SK-N-SH treated with all-trans-retinoic acid at 6 μM for 48 hours (cell line): ENCODE results near the gene NOXO1.
"Not testable (repeated sequence)": the region's sequence is repeated elsewhere in the genome, so short reads cannot be mapped to it uniquely, and the experiment has no call there.

Experiments used
- ATAC-seq: fragments of 200-7000 bp; cut with Tn5 transposase; 3 replicates; pipeline ENCODE4 v1.9.1; 2020; ENCODE audit warnings: mild to moderate bottlenecking, moderate library complexity
- BACH2 ChIP-seq: fragments of 250-450 bp; sonication (Bioruptor Pico); IDR thresholded peaks from 2 replicates; pipeline ENCODE4 v1.9.0; 2021; ENCODE audit warnings: mild to moderate bottlenecking, borderline replicate concordance
- CSDC2 ChIP-seq: fragments of 250-450 bp; sonication (Bioruptor Pico); IDR thresholded peaks from 2 replicates; pipeline ENCODE4 v1.5.0; 2020; ENCODE audit warnings: mild to moderate bottlenecking, moderate library complexity
- ISL1 ChIP-seq: fragments of 250-450 bp; sonication (Bioruptor Pico); IDR thresholded peaks from 2 replicates; pipeline ENCODE4 v2.1.2; 2022; ENCODE audit warnings: mild to moderate bottlenecking, moderate library complexity
- OSR1 ChIP-seq: fragments of 250-450 bp; sonication (Bioruptor Pico); IDR thresholded peaks from 2 replicates; pipeline ENCODE4 v1.8.0; 2022; ENCODE audit warnings: moderate library complexity, mild to moderate bottlenecking, inconsistent platforms
- PPARA ChIP-seq: fragments of 250-450 bp; sonication (Bioruptor Pico); IDR thresholded peaks from 2 replicates; pipeline ENCODE4 v1.5.0; 2020; ENCODE audit warnings: mild to moderate bottlenecking, borderline replicate concordance
- RARB ChIP-seq: fragments of 250-450 bp; sonication (Bioruptor Pico); IDR thresholded peaks from 2 replicates; pipeline ENCODE4 v1.8.0; 2021; ENCODE audit warnings: mild to moderate bottlenecking, moderate library complexity
- SNAI2 ChIP-seq: fragments of 250-450 bp; sonication (Bioruptor Pico); IDR thresholded peaks from 2 replicates; pipeline ENCODE4 v1.5.0; 2020; ENCODE audit warnings: mild to moderate bottlenecking, moderate library complexity
- TCF4 ChIP-seq: fragments of 250-450 bp; sonication (Bioruptor Pico); IDR thresholded peaks from 2 replicates; pipeline ENCODE4 v1.8.0; 2021; ENCODE audit warnings: mild to moderate bottlenecking, moderate library complexity, borderline replicate concordance
- TOX ChIP-seq: fragments of 250-450 bp; sonication (Bioruptor Pico); IDR thresholded peaks from 2 replicates; pipeline ENCODE4 v1.8.0; 2021; ENCODE audit warnings: mild to moderate bottlenecking, moderate library complexity, borderline replicate concordance
- ZFP3 ChIP-seq: fragments of 250-450 bp; sonication (Bioruptor Pico); IDR thresholded peaks from 2 replicates; pipeline ENCODE4 v1.5.0; 2020; ENCODE audit warnings: mild to moderate bottlenecking, moderate library complexity
- ZFP30 ChIP-seq: fragments of 450-650 bp; formaldehyde crosslinking; IDR thresholded peaks from 2 replicates; pipeline ENCODE4 v1.5.0; 2022; ENCODE audit warnings: mild to moderate bottlenecking, moderate library complexity
- ZNF565 ChIP-seq: fragments of 450-650 bp; formaldehyde crosslinking; conservative IDR thresholded peaks from 2 replicates; pipeline ENCODE4 v1.5.0; 2020; ENCODE audit warnings: low read depth, mild to moderate bottlenecking, moderate library complexity
- ZNF70 ChIP-seq: fragments of 450-650 bp; formaldehyde crosslinking; IDR thresholded peaks from 2 replicates; pipeline ENCODE4 v1.5.0; 2020; ENCODE audit warnings: mild to moderate bottlenecking, moderate library complexity
- ZNF8 ChIP-seq: fragments of 450-650 bp; formaldehyde crosslinking; IDR thresholded peaks from 2 replicates; pipeline ENCODE4 v1.5.0; 2020; ENCODE audit warnings: mild to moderate bottlenecking, moderate library complexity
- TF ChIP-seq, protein P1 (sequence below): fragments of 250-450 bp; sonication (Bioruptor Pico); IDR thresholded peaks from 2 replicates; pipeline ENCODE4 v1.5.0; 2020; ENCODE audit warnings: mild to moderate bottlenecking, moderate library complexity
- TF ChIP-seq, protein P2 (sequence below): fragments of 250-450 bp; sonication (Bioruptor Pico); IDR thresholded peaks from 2 replicates; pipeline ENCODE4 v1.8.0; 2021; ENCODE audit warnings: low read depth, mild to moderate bottlenecking, moderate library complexity, borderline replicate concordance
- TF ChIP-seq, protein P3 (sequence below): fragments of 250-450 bp; sonication (Bioruptor Pico); IDR thresholded peaks from 2 replicates; pipeline ENCODE4 v1.5.1; 2021; ENCODE audit warnings: mild to moderate bottlenecking, moderate library complexity
- TF ChIP-seq, protein P4 (sequence below): fragments of 250-450 bp; sonication (Bioruptor Pico); IDR thresholded peaks from 2 replicates; pipeline ENCODE4 v1.8.0; 2020; ENCODE audit warnings: mild to moderate bottlenecking, moderate library complexity, borderline replicate concordance

NOXO1 gene

DNA sequence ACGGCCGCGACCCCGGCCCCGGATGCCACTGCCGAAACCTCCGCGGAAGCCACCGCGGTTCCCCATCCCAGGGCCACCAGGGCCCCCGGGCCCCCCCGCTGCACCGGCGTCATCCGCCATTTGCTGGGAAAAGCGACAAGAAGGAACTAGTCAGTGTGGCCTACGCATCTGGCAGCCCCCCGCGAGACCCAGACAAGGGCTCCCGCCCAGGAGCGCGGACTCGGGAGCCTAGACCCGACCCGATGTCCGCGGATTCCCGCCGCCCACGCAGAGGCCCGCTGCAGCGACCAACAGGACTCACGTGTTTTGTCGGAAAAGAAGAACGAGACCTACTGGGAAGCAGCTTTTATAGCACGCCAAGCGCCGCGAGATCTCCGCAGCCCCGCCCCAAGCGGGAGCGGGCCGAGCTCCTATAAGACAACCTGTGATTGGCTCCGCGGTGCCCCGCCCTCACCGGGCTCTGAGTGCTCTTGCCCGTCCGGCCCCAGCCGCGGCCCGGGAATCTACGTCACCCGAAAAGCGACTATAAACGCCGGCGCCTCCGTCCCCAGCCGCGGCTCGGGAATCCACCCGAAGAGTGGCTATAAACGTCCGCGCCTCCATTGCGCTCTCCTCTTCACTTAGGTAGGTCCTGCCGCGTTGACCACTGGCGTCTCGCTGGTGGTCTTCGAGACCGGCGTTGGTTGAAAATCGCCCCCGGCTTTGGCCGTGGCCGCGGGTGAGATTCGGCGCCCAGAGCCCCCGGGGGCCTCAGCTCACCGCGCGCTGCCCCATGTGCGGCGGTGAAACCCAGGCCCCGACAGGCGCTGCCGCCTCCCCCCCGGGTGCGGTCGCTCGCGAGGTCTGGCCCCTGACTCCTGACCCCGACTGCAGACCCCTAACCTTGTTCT, 16.5 kb downstream of the NOXO1 start, which contains the start of gene RPS2:
Gene RPS2, minus strand, starts transcription at position 321 of the 890 bp plus-strand sequence. Its CDS starts 201 bp downstream, at position 120.
- ATAC-seq = peak; percentile 75
- TF ChIP-seq, protein P1, sequence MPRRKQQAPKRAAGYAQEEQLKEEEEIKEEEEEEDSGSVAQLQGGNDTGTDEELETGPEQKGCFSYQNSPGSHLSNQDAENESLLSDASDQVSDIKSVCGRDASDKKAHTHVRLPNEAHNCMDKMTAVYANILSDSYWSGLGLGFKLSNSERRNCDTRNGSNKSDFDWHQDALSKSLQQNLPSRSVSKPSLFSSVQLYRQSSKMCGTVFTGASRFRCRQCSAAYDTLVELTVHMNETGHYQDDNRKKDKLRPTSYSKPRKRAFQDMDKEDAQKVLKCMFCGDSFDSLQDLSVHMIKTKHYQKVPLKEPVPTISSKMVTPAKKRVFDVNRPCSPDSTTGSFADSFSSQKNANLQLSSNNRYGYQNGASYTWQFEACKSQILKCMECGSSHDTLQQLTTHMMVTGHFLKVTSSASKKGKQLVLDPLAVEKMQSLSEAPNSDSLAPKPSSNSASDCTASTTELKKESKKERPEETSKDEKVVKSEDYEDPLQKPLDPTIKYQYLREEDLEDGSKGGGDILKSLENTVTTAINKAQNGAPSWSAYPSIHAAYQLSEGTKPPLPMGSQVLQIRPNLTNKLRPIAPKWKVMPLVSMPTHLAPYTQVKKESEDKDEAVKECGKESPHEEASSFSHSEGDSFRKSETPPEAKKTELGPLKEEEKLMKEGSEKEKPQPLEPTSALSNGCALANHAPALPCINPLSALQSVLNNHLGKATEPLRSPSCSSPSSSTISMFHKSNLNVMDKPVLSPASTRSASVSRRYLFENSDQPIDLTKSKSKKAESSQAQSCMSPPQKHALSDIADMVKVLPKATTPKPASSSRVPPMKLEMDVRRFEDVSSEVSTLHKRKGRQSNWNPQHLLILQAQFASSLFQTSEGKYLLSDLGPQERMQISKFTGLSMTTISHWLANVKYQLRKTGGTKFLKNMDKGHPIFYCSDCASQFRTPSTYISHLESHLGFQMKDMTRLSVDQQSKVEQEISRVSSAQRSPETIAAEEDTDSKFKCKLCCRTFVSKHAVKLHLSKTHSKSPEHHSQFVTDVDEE (CRISPR knock-in tag) = no peak
- TF ChIP-seq ZFP3 (CRISPR knock-in tag) = 0 out of 2 replicates have a peak, but pooled peaks have one; percentile 6
- 0 out of 2 replicates have a peak, but pooled peaks have one; percentile 17 for TF ChIP-seq ZNF565 (CRISPR knock-in tag)
- no peak for TF ChIP-seq BACH2 (CRISPR knock-in tag)
- TF ChIP-seq, protein P2, sequence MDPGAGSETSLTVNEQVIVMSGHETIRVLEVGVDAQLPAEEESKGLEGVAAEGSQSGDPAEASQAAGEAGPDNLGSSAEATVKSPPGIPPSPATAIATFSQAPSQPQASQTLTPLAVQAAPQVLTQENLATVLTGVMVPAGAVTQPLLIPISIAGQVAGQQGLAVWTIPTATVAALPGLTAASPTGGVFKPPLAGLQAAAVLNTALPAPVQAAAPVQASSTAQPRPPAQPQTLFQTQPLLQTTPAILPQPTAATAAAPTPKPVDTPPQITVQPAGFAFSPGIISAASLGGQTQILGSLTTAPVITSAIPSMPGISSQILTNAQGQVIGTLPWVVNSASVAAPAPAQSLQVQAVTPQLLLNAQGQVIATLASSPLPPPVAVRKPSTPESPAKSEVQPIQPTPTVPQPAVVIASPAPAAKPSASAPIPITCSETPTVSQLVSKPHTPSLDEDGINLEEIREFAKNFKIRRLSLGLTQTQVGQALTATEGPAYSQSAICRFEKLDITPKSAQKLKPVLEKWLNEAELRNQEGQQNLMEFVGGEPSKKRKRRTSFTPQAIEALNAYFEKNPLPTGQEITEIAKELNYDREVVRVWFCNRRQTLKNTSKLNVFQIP (CRISPR knock-in tag) = peak; percentile 87; the same call in 1 of the 2 replicates
- TF ChIP-seq, all 23 proteins: peak for 3

DNA sequence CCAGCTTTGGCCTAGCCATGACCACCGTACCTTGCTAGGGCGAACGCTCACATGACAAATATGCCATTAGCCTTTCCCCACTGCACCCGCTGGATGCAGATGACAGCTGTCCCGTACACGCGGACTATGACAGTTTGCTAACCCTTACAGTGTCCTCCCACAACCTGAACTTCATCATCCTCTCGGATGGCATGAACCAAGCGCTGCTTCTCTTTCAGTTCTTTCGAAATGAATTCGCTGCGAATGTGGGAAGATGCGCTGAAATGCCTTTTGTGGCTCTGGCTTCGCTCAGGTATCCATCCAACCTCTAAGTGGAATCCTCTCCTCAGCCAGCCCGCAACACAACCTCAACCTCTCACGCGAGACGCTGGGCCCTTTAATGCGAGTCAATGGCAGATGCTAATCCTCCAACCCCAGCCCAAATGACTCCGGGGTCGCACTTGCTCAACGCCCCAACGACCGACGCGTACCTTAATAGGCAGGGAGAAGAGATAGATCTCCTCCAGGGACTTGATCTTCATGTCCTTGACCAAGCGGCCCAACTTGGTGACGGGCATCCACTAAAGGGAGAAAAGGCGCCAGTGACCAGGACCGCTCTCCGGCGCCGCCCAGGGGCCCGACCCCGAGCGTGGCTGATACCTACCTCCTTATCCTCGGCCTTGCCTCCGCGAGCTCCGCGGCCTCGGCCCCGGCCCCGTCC, 17.3 kb downstream of the NOXO1 start:
- TF ChIP-seq TOX (no peak), CSDC2 (CRISPR knock-in tag) (no peak), PPARA (no peak), RARB (CRISPR knock-in tag) (no peak), ZFP30 (CRISPR knock-in tag) (no peak), OSR1 (CRISPR knock-in tag) (no peak), ZNF8 (CRISPR knock-in tag) (no peak), ZNF70 (CRISPR knock-in tag) (peak; percentile 74; the same call in 1 of the 2 replicates), TCF4 (CRISPR knock-in tag) (no peak), ISL1 (CRISPR knock-in tag) (no peak), SNAI2 (CRISPR knock-in tag) (no peak), ZFP3 (CRISPR knock-in tag) (0 out of 2 replicates have a peak, but pooled peaks have one; percentile 11), BACH2 (CRISPR knock-in tag) (no peak), ZNF565 (CRISPR knock-in tag) (no peak)
- TF ChIP-seq, protein P3, sequence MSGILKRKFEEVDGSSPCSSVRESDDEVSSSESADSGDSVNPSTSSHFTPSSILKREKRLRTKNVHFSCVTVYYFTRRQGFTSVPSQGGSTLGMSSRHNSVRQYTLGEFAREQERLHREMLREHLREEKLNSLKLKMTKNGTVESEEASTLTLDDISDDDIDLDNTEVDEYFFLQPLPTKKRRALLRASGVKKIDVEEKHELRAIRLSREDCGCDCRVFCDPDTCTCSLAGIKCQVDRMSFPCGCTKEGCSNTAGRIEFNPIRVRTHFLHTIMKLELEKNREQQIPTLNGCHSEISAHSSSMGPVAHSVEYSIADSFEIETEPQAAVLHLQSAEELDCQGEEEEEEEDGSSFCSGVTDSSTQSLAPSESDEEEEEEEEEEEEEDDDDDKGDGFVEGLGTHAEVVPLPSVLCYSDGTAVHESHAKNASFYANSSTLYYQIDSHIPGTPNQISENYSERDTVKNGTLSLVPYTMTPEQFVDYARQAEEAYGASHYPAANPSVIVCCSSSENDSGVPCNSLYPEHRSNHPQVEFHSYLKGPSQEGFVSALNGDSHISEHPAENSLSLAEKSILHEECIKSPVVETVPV (CRISPR knock-in tag) = no peak
- TF ChIP-seq, protein P2 (CRISPR knock-in tag) = no peak
- TF ChIP-seq, protein P4, sequence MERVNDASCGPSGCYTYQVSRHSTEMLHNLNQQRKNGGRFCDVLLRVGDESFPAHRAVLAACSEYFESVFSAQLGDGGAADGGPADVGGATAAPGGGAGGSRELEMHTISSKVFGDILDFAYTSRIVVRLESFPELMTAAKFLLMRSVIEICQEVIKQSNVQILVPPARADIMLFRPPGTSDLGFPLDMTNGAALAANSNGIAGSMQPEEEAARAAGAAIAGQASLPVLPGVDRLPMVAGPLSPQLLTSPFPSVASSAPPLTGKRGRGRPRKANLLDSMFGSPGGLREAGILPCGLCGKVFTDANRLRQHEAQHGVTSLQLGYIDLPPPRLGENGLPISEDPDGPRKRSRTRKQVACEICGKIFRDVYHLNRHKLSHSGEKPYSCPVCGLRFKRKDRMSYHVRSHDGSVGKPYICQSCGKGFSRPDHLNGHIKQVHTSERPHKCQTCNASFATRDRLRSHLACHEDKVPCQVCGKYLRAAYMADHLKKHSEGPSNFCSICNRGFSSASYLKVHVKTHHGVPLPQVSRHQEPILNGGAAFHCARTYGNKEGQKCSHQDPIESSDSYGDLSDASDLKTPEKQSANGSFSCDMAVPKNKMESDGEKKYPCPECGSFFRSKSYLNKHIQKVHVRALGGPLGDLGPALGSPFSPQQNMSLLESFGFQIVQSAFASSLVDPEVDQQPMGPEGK (CRISPR knock-in tag) = no peak
- TF ChIP-seq, protein P1 (CRISPR knock-in tag) = no peak
- ATAC-seq = peak; percentile 4; the same call in 2 of the 3 replicates

DNA sequence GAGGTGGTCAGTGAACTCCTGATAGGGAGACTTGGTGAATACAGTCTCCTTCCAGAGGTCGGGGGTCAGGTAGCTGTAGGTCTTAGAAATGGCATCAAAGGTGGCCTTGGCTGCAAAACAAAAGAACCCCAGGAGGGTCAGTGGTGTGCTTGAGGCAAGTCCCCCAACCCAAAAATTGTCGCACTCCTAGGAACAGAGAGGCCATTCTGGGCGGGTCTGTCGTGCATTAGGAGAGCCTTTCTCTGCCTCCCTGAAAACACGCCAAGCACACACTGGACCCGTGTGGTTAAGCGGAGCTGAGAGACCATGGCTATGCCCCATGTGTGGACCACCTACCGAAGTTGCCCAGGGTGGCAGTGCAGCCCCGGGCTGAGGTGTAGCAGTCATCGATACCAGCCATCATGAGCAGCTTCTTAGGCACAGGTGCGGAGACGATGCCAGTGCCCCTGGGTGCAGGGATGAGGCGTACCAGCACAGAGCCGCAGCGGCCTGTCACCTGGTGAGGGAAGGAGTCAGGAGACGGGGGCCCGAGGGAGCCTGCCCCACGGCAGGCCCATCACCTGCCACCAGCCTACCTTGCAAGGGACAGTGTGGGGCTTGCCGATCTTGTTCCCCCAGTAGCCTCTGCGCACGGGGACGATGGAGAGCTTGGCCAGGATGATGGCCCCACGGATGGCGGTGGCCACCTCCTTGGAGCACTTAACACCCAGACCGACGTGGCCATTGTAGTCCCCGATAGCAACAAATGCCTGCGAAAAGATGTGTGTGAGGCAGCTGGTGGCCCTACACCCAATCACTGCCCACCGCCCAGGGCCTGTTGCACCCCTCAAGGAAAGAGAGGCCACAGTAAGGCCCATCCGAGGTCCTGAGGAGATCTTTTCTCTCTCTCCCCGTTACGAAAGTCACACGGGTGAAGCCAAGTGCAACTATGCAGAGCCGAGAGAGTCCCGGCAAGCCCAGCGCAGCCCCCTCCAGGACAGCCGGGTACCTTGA, 18.8 kb downstream of the NOXO1 start:
- ATAC-seq = not testable (repeated sequence)
